Measurements from ENCODE around the gene ELMOD3. TPM values are rescaled to one million over a fixed set of nuclear protein-coding genes. Genes with fewer than 3 reads are reported as not detected.

The ELMOD3 gene
- total RNA-seq, 4 donors from 2014 or later = 23.4 to 34.5 (median 31.4) TPM

DNA sequence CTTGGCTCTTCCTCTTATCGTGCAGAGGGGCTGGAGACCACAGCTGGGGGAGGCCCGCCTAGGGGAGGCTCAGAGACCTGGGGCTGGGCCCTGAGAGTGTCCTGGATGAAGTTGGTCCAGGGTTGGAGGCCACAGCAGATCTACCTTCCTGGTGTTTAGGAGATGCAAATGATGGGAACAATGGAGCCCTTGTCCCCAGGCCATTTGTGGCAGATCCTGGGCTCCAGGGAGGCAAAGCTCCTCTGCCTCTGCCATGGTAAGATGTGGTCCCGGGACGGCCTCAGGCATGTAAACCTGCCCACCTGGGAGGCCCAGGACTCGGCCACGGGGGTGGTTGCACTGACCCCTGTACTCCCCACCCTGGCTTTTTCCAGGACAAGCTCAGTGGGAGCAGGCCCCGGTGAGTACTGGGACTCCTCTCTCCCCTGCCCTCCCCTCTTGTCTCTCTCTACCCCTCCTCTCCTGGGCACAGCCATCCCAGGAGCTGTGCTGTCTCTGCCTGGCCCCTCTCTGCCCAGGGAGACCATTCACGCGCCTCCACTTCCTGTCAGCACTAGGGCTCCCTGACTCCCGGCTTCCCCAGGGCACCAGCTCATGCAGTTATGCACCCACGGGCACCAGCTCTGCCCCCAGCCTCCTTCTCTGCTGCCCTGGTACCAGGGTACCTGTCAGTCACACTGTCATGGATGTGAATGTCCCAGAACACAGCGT is 74.8 kb downstream of the ELMOD3 start:
- 81 to 83% methylated on average over 8 to 12 of the region's 12 CpGs for WGBS, 2 donors
- H3K4me3 ChIP-seq (replicated peaks in 1 of 3) = no peak overlapping the region
- DNase-seq = no peak
- peaks cover 37 to 42% of the 10 kb centered on the region in 2 donors for H3K4me1 ChIP-seq
- H3K27ac ChIP-seq = no peak overlapping the region
- H3K27me3 ChIP-seq = no peaks in the 10 kb centered on the region
- no peaks in the 10 kb centered on the region for H3K36me3 ChIP-seq
- intact Hi-C loops (cut with DNase I) = no loop called here
- no peaks in the 10 kb centered on the region for H3K9me3 ChIP-seq
- TF ChIP-seq POLR2A (IDR thresholded peaks at IDR 0.05) = no peak
- TF ChIP-seq, protein P1, sequence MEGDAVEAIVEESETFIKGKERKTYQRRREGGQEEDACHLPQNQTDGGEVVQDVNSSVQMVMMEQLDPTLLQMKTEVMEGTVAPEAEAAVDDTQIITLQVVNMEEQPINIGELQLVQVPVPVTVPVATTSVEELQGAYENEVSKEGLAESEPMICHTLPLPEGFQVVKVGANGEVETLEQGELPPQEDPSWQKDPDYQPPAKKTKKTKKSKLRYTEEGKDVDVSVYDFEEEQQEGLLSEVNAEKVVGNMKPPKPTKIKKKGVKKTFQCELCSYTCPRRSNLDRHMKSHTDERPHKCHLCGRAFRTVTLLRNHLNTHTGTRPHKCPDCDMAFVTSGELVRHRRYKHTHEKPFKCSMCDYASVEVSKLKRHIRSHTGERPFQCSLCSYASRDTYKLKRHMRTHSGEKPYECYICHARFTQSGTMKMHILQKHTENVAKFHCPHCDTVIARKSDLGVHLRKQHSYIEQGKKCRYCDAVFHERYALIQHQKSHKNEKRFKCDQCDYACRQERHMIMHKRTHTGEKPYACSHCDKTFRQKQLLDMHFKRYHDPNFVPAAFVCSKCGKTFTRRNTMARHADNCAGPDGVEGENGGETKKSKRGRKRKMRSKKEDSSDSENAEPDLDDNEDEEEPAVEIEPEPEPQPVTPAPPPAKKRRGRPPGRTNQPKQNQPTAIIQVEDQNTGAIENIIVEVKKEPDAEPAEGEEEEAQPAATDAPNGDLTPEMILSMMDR (IDR thresholded peaks at IDR 0.05) = no peak

- DNase-seq = no peak
- H3K4me1 ChIP-seq = peaks cover 42 to 47% of the 10 kb centered on the region in 2 donors
- H3K36me3 ChIP-seq = no peaks in the 10 kb centered on the region
- no peaks in the 10 kb centered on the region for H3K27me3 ChIP-seq
- peak overlapping the region; percentile 50 to 81 (median 73) for H3K27ac ChIP-seq
- H3K4me3 ChIP-seq (replicated peaks in 1 of 3) = no peak overlapping the region
- WGBS, 2 donors = 88 to 100% methylated on average over 1 to 2 of the region's 2 CpGs
- H3K9me3 ChIP-seq = no peaks in the 10 kb centered on the region
- TF ChIP-seq, protein P1 (IDR thresholded peaks at IDR 0.05) = no peak
- no peak for TF ChIP-seq POLR2A (IDR thresholded peaks at IDR 0.05)
- intact Hi-C loops (cut with DNase I) = loop anchor here (5.0 kb wide), 1 partner anchor 117 kb away; no protein-coding TSS in a partner anchor
These were observed 75.3 kb downstream of the ELMOD3 start for GRCh38 chr2:85429924-85430289.

- H3K9me3 ChIP-seq = no peaks in the 10 kb centered on the region
- peak overlapping the region; percentile 50 to 81 (median 73) for H3K27ac ChIP-seq
- H3K27me3 ChIP-seq = no peaks in the 10 kb centered on the region
- WGBS, 2 donors = 45 to 50% methylated on average over 16 of the region's 16 CpGs
- DNase-seq = peak; percentile 84 to 87
- H3K36me3 ChIP-seq = no peaks in the 10 kb centered on the region
- peaks cover 48 to 55% of the 10 kb centered on the region in 2 donors for H3K4me1 ChIP-seq
- TF ChIP-seq POLR2A (IDR thresholded peaks at IDR 0.05) = no peak
- TF ChIP-seq, protein P1 (IDR thresholded peaks at IDR 0.05) = no peak
- H3K4me3 ChIP-seq (replicated peaks in 1 of 3) = no peak overlapping the region
- intact Hi-C loops (cut with DNase I) = loop anchor here (5.0 kb wide), 1 partner anchor 116 kb away; no protein-coding TSS in a partner anchor
These were observed 76.4 kb downstream of the ELMOD3 start for GRCh38 chr2:85430752-85431569.

- TF ChIP-seq, protein P1 (IDR thresholded peaks at IDR 0.05) = no peak
- no peak for TF ChIP-seq POLR2A (IDR thresholded peaks at IDR 0.05)
- Histone ChIP-seq H3K4me1 (peaks cover 56 to 63% of the 10 kb centered on the region in 2 donors), H3K4me3 (replicated peaks in 1 of 3) (no peak overlapping the region), H3K9me3 (no peaks in the 10 kb centered on the region), H3K27ac (peak overlapping the region; percentile 50 to 77 (median 73)), H3K36me3 (no peaks in the 10 kb centered on the region), H3K27me3 (no peaks in the 10 kb centered on the region)
- DNase-seq = peak; percentile 48 to 66
- intact Hi-C loops (cut with DNase I) = loop anchor here (5.0 kb wide), 1 partner anchor 116 kb away; no protein-coding TSS in a partner anchor
- 71 to 82% methylated on average over 10 of the region's 10 CpGs for WGBS, 2 donors
These were observed 77.1 kb downstream of the ELMOD3 start for GRCh38 chr2:85431570-85432205.
